Measurements from ENCODE around the gene SEMA4A. TPM values are rescaled to one million over a fixed set of nuclear protein-coding genes. Genes with fewer than 3 reads are reported as not detected.
A peak's percentile ranks its signal among the peaks of the same experiment; 100 is the strongest.

The SEMA4A gene
- total and polyA plus RNA-seq, 9 of the 15 experiments (the other 6 are each of a cell fraction or from before 2014, with no cell fraction given) = 0.04 to 1.7 (median 0.45) TPM

- TF ChIP-seq MIER1 (IDR thresholded peaks at IDR 0.05; ENCODE audit: low read depth) (peak; percentile 31; the same call in 1 of the 2 replicates), PRDM10 (IDR thresholded peaks at IDR 0.05; ENCODE audit: partially characterized antibody) (peak; percentile 16), ZBTB8A (IDR thresholded peaks at IDR 0.05; ENCODE audit: partially characterized antibody) (no peak), SIN3A (IDR thresholded peaks at IDR 0.05; ENCODE audit: borderline replicate concordance in 2 of 2, control insufficient read depth in 1 of 2, low read depth in 2 of 2, low read length in 2 of 2) (no peak), ZNF316 (IDR thresholded peaks at IDR 0.05) (0 out of 2 replicates have a peak, but pooled peaks have one; percentile 14), MNT (conservative IDR thresholded peaks at IDR 0.05) (0 out of 4 replicates have a peak, but pooled peaks of 1 of the 2 experiments have one; percentile 35), ZNF165 (CRISPR knock-in tag; IDR thresholded peaks at IDR 0.05; ENCODE audit: borderline replicate concordance) (no peak), BCLAF1 (IDR thresholded peaks at IDR 0.05; ENCODE audit: borderline replicate concordance in 1 of 2, control insufficient read depth in 1 of 2, low read depth in 2 of 2, low read length in 1 of 2) (no peak), MTF1 (CRISPR knock-in tag; IDR thresholded peaks at IDR 0.05; ENCODE audit: borderline replicate concordance) (no peak), BRD9 (IDR thresholded peaks at IDR 0.05; ENCODE audit: low read depth, partially characterized antibody) (peak; percentile 47), L3MBTL2 (IDR thresholded peaks at IDR 0.05) (0 out of 2 replicates have a peak, but pooled peaks have one; percentile 24), ZNF12 (CRISPR knock-in tag; IDR thresholded peaks at IDR 0.05) (peak; percentile 17; the same call in 1 of the 2 replicates), ELF1 (tag; IDR thresholded peaks at IDR 0.05) (peak; percentile 50; the same call in 1 of the 2 replicates), TEAD2 (tag; IDR thresholded peaks at IDR 0.05) (peak; percentile 61; the same call in 1 of the 2 replicates), JUN (IDR thresholded peaks at IDR 0.05; ENCODE audit: borderline replicate concordance, low read depth, low read length) (peak; percentile 86; the same call in 1 of the 2 replicates), JUN (CRISPR knock-in tag; IDR thresholded peaks at IDR 0.05; ENCODE audit: borderline replicate concordance) (no peak), SMARCA5 (IDR thresholded peaks at IDR 0.05) (no peak), ZNF175 (CRISPR knock-in tag; IDR thresholded peaks at IDR 0.05; ENCODE audit: low read depth) (0 out of 2 replicates have a peak, but pooled peaks have one; percentile 33)
Measured at GRCh38 chr1:156129687-156130577, 23.5 kb upstream of the SEMA4A start (continued).
